B cell (primary cell): ENCODE data around the gene LIPM. TPM values are rescaled to one million over a fixed set of nuclear protein-coding genes. Genes with fewer than 3 reads are reported as not detected.

Source experiments
- ATAC-seq: fragments of 200-7000 bp; cut with Tn5 transposase; one replicate; pipeline ENCODE4 v1.10.0; 2021; ENCODE audit warnings: low read depth, mild to moderate bottlenecking, moderate number of reproducible peaks, moderate library complexity
- CTCF ChIA-PET: fragments of 350-600 bp; sonication (Branson Sonifier 250); formaldehyde crosslinking; loops from one replicate; lab custom pipeline; 2021; ENCODE audit warnings: antibody characterized with exemption, inconsistent platforms; lab: Charles Lee
- POLR2A ChIA-PET: fragments of 350-600 bp; sonication (Branson Sonifier 250); formaldehyde crosslinking; loops from one replicate; lab custom pipeline; 2021; ENCODE audit warnings: antibody characterized with exemption; lab: Charles Lee
- DNase-seq: peaks from one replicate; pipeline ENCODE4 v3.0.0; 2013
- H2AFZ ChIP-seq: 2 replicates; pipeline ENCODE4 v1.6.1; 2012; ENCODE audit warnings: mild to moderate bottlenecking, low read depth, low read length; ENCODE audit not compliant: insufficient read depth, poor library complexity, severe bottlenecking
- H3K27ac ChIP-seq, 2 donors: 1 replicate in 1 of 2; 2 replicates in 1 of 2; pipeline ENCODE4 v1.5.1; 2012 to 2013; ENCODE audit warnings: low read length in 2 of 2, mild to moderate bottlenecking in 2 of 2, moderate library complexity in 1 of 2
- H3K27me3 ChIP-seq, 4 experiments: fragments of 200-600 bp in 1 of 4; sonication (generic) in 1 of 4; replicated peaks in 1 of 4; 1 replicate in 2 of 4; 2 replicates in 2 of 4; pipeline versions ENCODE4 v1.6.1 to v1.7.0; 2013 to 2016; ENCODE audit warnings: low read length in 3 of 4, mild to moderate bottlenecking in 2 of 4, mixed read lengths in 1 of 4, moderate library complexity in 1 of 4; ENCODE audit not compliant: insufficient read depth in 4 of 4, control insufficient read depth in 3 of 4; ENCODE audit errors: control extremely low read depth in 1 of 4
- H3K36me3 ChIP-seq, 2 experiments: replicated peaks in 1 of 2; 1 replicate in 1 of 2; 2 replicates in 1 of 2; pipeline versions ENCODE4 v1.6.1 to v1.7.1; 2013; ENCODE audit warnings: low read length in 1 of 2; ENCODE audit not compliant: insufficient read depth in 2 of 2, control insufficient read depth in 1 of 2; ENCODE audit errors: control extremely low read depth in 1 of 2, extremely low read depth in 1 of 2
- H3K4me1 ChIP-seq, 2 donors: fragments of 200-600 bp in 1 of 2; sonication (generic) in 1 of 2; 1 replicate in 1 of 2; 2 replicates in 1 of 2; pipeline versions ENCODE4 v1.5.1 to v1.6.1; 2013 to 2017; ENCODE audit warnings: low read length in 2 of 2; ENCODE audit not compliant: control insufficient read depth in 2 of 2, insufficient read depth in 2 of 2
- H3K4me2 ChIP-seq: replicated peaks from 2 replicates; pipeline ENCODE3; 2012; ENCODE audit warnings: mild to moderate bottlenecking, low read depth, low read length; ENCODE audit not compliant: poor library complexity, severe bottlenecking
- H3K4me3 ChIP-seq, 5 experiments: fragments of 200-600 bp in 1 of 5; sonication (generic) in 1 of 5; 1 replicate in 3 of 5; 2 replicates in 2 of 5; pipeline versions ENCODE4 v1.5.1 to v1.7.0; 2011 to 2016; ENCODE audit warnings: low read length in 4 of 5, mild to moderate bottlenecking in 4 of 5, low read depth in 2 of 5, control low read depth in 1 of 5, moderate library complexity in 1 of 5; ENCODE audit not compliant: insufficient read depth in 1 of 5; ENCODE audit errors: control extremely low read depth in 1 of 5, extremely low read depth in 1 of 5
- H3K79me2 ChIP-seq: fragments of 200-600 bp; sonication (generic); one replicate; pipeline ENCODE4 v1.6.0; 2016; ENCODE audit warnings: low read length; ENCODE audit not compliant: control insufficient read depth, insufficient read depth
- H3K9ac ChIP-seq: fragments of 200-600 bp; sonication (generic); 2 replicates; pipeline ENCODE4 v1.6.1; 2017; ENCODE audit warnings: mild to moderate bottlenecking, low read length, moderate library complexity
- H3K9me3 ChIP-seq, 3 donors: one replicate each; pipeline versions ENCODE4 v1.6.1 to v1.7.1; 2013; ENCODE audit warnings: low read length in 2 of 3; ENCODE audit not compliant: control insufficient read depth in 2 of 3, insufficient read depth in 1 of 3; ENCODE audit errors: control extremely low read depth in 1 of 3
- H4K20me1 ChIP-seq: 2 replicates; pipeline ENCODE4 v1.6.0; 2012; ENCODE audit warnings: mild to moderate bottlenecking, low read length; ENCODE audit not compliant: insufficient read depth, control insufficient read depth, poor library complexity, severe bottlenecking
- H3K27ac Mint-ChIP-seq: one replicate; pipeline ENCODE4 v1.8.0; 2021; ENCODE audit warnings: mixed read lengths
- H3K27me3 Mint-ChIP-seq: one replicate; pipeline ENCODE4 v1.8.0; 2021; ENCODE audit warnings: mixed read lengths
- H3K4me1 Mint-ChIP-seq: one replicate; pipeline ENCODE4 v1.8.0; 2021; ENCODE audit warnings: mixed read lengths
- H3K4me3 Mint-ChIP-seq: one replicate; pipeline ENCODE4 v1.8.0; 2021; ENCODE audit warnings: mixed read lengths
- H3K9me3 Mint-ChIP-seq: one replicate; pipeline ENCODE4 v1.8.0; 2022; ENCODE audit warnings: mixed read lengths; ENCODE audit not compliant: insufficient read depth
- EZH2 ChIP-seq: IDR thresholded peaks from 2 replicates; pipeline ENCODE4 v1.6.1; 2012; ENCODE audit warnings: borderline replicate concordance, low read depth, mild to moderate bottlenecking, moderate library complexity, low read length; ENCODE audit not compliant: insufficient read depth, poor library complexity, severe bottlenecking
- WGBS: methylation state at CpG from one replicate; pipeline ENCODE4 v1.1.5; 2013; ENCODE audit warnings: missing lambda C conversion rate; ENCODE audit not compliant: insufficient coverage; 5-methylcytosine and 5-hydroxymethylcytosine counted together
- intact Hi-C: fragments of 100-400 bp; cut with micrococcal nuclease; formaldehyde crosslinking; loops from one replicate; pipeline ENCODE4 v1.10.0; 2022
- polyA plus RNA-seq: library from polyadenylated mRNA; depleted of rRNA; stranded (reverse); fragments of >200 nt; gene quantifications from 2 replicates; pipeline ENCODE4 v1.2.3, GENCODE V29; 2012
- total RNA-seq, 2 donors: library from RNA; stranded (reverse); fragments of 120-200 nt in 1 of 2; gene quantifications; 1 replicate in 1 of 2; 2 replicates in 1 of 2; pipeline versions ENCODE4 v1.2.3 to v1.2.4, GENCODE V29; 2013 to 2022
- TF ChIP-seq, protein P1 (sequence below): fragments of 200-600 bp; IDR thresholded peaks from one replicate; pipeline ENCODE4 v1.8.0; 2022; ENCODE audit warnings: antibody characterized with exemption, mild to moderate bottlenecking

Gene LIPM
- total and polyA plus RNA-seq, 2 donors (not counting 1 experiment from before 2014, with no cell fraction given): not detected

DNA sequence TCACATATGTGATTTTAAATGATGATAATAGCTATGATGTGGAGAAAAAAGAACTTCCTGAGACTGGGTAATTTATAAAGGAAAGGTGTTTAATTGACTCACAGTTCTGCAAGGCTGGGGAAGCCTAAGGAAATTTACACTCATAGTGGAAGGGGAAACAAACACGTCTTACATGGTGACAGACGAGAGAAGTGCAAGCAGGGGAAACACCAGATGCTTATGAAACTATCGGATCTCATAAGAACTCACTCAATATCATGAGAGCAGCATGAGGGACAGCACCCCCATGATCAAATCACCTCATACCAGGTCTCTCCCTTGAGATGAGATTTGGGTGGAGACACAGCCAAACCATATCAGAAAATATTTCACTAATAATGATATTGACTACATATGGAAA lies 46.8 kb upstream of the LIPM start:
- Histone ChIP-seq H2AFZ (peak overlapping the region; percentile 25), H3K9ac (no peak overlapping the region), H3K27ac (no peak overlapping the region), H3K4me1 (peaks cover 6 to 8% of the 10 kb centered on the region in 2 donors), H3K79me2 (no peaks in the 10 kb centered on the region), H3K27me3 (no peaks in the 10 kb centered on the region), H3K4me2 (no peak overlapping the region), H3K4me3 (no peak overlapping the region), H4K20me1 (no peaks in the 10 kb centered on the region), H3K9me3 (no peaks in the 10 kb centered on the region), H3K36me3 (no peaks in the 10 kb centered on the region)
- Mint-ChIP-seq H3K4me1 (peaks cover 10% of the 10 kb centered on the region), H3K27ac (no peak overlapping the region), H3K27me3 (peaks cover 5% of the 10 kb centered on the region), H3K9me3 (peaks cover 2% of the 10 kb centered on the region), H3K4me3 (no peak overlapping the region)
- intact Hi-C loops: no loop called here
- ATAC-seq (no peak), DNase-seq (no peak)
- TF ChIP-seq EZH2: no peak
- TF ChIP-seq, protein P1, sequence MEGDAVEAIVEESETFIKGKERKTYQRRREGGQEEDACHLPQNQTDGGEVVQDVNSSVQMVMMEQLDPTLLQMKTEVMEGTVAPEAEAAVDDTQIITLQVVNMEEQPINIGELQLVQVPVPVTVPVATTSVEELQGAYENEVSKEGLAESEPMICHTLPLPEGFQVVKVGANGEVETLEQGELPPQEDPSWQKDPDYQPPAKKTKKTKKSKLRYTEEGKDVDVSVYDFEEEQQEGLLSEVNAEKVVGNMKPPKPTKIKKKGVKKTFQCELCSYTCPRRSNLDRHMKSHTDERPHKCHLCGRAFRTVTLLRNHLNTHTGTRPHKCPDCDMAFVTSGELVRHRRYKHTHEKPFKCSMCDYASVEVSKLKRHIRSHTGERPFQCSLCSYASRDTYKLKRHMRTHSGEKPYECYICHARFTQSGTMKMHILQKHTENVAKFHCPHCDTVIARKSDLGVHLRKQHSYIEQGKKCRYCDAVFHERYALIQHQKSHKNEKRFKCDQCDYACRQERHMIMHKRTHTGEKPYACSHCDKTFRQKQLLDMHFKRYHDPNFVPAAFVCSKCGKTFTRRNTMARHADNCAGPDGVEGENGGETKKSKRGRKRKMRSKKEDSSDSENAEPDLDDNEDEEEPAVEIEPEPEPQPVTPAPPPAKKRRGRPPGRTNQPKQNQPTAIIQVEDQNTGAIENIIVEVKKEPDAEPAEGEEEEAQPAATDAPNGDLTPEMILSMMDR: no peak
- WGBS: 63% methylated on average over 2 of the region's 3 CpGs
- ChIA-PET CTCF (no interaction called here), POLR2A (no interaction called here)

DNA sequence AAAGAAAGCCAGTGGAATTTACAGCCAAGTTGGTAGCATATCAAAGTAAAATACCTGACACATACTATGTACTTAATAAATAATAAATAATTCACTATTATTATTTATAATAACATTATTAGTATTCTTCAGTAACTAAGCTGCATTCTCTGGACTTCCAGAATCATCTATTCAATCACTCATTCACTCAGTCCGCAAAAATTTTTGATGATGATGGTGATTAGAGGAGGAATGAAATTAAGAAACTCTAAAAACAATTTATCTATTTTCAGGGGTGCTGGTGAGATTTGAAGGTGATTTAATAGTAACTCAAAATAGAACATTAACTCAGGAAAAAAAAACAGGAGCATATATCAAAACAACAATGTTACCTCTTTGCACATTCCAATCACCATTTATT lies 45.9 kb upstream of the LIPM start:
- TF ChIP-seq EZH2: no peak
- TF ChIP-seq, protein P1: no peak
- CTCF ChIA-PET: no interaction called here
- Histone ChIP-seq H4K20me1 (no peaks in the 10 kb centered on the region), H3K4me2 (no peak overlapping the region), H3K79me2 (no peaks in the 10 kb centered on the region), H3K36me3 (no peaks in the 10 kb centered on the region), H3K9me3 (no peaks in the 10 kb centered on the region), H3K27me3 (no peaks in the 10 kb centered on the region), H3K27ac (no peak overlapping the region), H3K4me1 (peaks cover 6 to 8% of the 10 kb centered on the region in 2 donors), H3K4me3 (no peak overlapping the region), H3K9ac (no peak overlapping the region), H2AFZ (no peak overlapping the region)
- no CpG with 5 or more reads among the region's 1 CpG for WGBS
- intact Hi-C loops: no loop called here
- no peak for DNase-seq
- no peak overlapping the region for H3K27ac Mint-ChIP-seq
- H3K27me3 Mint-ChIP-seq: peaks cover 5% of the 10 kb centered on the region
- POLR2A ChIA-PET: no interaction called here
- H3K9me3 Mint-ChIP-seq: peaks cover 2% of the 10 kb centered on the region
- H3K4me3 Mint-ChIP-seq: no peak overlapping the region
- ATAC-seq: no peak
- H3K4me1 Mint-ChIP-seq: peaks cover 12% of the 10 kb centered on the region
